Measurements from ENCODE around the gene PLXNB3.
A peak's percentile ranks its signal among the peaks of the same experiment; 100 is the strongest.
"Not testable (repeated sequence)": the region's sequence is repeated elsewhere in the genome, so short reads cannot be mapped to it uniquely, and the experiment has no call there.

The PLXNB3 gene

DNA sequence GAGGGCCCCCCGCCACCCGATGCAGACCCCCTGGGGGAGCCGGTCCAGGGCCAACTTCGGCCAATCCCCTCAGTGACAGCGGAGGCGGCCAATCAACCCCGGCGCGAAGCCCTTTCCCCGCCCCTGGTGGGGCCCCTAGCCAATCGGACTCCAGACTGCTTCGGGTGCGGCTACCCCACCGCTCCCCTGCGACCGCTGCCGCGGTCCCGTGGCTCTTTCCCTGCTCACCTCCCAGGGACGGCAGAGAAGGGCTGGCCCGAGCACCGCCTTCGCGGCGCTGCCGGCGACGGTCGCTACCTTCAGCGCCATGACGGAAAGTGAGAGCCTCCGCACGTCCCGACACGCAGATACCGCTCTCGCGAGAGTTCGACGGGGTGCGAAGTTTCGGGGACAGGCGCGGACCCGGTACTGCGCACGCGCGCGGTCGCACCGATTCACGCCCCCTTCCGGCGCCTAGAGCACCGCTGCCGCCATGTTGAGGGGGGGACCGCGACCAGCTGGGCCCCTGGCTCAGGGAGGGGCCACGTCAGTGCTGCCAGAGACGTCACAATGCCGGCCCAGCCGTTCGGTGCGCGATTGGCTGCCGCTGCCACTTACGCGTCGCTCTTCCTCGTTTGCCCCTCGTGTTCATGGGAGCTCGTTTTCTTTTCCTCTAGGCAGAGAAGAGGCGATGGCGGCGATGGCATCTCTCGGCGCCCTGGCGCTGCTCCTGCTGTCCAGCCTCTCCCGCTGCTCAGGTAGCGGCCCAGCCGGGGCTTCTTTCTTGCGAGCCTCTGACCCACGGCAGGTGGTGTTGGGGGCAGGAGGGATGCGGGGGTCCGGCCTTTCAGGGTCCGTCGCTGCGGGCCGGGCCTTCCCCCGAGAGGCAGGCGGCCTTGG lies 30.2 kb downstream of the PLXNB3 start, which contains the start of the genes IDH3G and SSR4:
Gene IDH3G, minus strand, starts transcription at position 358 of the 879 bp plus-strand sequence. Its CDS starts 49 bp downstream, at position 309.
Gene SSR4, plus strand, starts transcription at position 651 of the 879 bp plus-strand sequence. Its CDS starts 20 bp downstream, at position 671.
- DNase-seq, result peak; percentile 95

DNA sequence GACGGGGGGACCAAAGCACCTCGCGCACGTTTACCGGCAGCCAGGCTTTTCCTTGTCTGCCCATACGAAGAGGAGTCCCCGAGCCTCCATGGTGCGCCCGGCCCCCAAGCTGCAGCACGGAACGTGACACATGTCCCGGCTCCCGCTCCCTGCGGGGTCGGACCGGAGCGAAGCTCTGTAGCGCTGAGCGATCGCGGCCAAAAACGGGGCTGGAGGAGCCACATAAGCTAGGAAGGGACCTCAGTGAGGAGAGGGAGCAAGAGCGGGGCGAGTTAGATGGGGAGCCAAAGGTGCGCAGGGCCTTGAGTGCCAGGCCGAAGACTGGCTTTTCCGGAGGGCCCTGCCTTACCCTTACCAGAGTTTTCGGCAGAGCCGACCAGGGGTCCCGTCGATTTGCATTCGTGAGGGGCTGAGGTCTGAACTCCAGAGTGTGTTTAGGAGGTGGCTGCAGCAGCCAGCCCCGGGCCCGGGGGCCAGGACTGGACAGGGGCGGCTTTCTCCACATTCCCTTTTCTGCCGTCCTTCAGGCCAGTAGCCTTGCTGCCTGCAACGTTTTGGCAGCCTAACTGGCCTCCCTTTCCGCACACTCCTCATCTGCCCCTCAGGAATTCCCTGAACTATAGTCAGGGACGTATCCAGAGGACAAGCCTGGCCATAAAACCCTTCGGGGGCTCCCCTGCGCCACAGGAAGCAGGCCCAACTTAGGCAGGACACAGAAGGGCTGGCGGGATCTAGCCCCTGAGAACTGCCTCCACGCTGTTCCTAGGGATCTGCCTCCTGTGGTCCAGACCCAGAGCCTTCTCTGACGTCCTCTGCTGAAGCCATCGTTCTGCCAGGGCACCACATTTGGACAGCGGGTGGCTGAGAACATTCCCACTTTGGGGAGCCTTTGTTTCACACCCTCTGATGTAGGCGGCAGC lies 31.1 kb downstream of the PLXNB3 start:
- no peak for DNase-seq

DNA sequence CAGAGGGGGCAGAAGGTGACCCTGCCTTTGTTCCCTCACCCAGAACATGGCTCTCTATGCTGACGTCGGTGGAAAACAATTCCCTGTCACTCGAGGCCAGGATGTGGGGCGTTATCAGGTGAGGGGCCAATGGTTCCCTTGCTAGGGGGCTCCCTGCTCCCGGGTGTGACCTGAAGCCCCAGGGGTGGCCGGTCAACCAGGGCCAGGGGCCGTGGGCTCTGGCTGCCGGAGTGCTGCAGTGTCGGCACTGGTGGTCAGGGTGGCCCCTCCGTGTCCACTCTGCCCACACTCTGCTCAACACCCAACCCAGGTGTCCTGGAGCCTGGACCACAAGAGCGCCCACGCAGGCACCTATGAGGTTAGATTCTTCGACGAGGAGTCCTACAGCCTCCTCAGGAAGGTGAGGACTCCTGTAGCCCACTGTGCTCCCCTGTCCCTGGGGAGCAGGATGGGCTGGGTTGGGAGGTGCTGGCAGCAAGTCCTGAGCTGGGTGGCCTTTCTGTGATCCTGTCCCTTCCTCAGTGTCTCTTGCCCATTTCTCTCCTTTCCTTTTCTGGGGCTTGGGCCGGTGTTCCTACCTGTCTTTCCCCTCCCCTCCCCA lies 33.5 kb downstream of the PLXNB3 start:
- no peak for DNase-seq

DNA sequence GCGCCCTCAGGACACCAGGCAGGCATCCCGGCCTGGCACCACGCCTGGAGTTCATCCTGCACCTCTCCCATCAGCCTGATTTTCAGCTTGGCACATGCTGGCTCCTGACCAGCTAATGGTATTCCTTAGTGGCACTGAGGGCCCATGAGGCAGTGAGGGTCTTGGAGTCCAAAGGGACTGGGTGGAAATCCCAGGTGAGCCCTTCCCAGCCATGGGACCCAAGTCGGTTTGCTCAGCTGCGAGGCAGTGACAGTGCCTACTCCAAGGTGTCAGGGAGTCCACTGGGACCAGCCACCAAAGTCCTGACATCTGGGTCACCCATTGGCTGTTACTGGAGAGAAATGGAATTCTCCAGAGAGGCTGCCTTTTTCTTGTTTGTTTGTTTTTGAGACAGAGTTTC lies 35.3 kb downstream of the PLXNB3 start:
- DNase-seq, result no peak

DNA sequence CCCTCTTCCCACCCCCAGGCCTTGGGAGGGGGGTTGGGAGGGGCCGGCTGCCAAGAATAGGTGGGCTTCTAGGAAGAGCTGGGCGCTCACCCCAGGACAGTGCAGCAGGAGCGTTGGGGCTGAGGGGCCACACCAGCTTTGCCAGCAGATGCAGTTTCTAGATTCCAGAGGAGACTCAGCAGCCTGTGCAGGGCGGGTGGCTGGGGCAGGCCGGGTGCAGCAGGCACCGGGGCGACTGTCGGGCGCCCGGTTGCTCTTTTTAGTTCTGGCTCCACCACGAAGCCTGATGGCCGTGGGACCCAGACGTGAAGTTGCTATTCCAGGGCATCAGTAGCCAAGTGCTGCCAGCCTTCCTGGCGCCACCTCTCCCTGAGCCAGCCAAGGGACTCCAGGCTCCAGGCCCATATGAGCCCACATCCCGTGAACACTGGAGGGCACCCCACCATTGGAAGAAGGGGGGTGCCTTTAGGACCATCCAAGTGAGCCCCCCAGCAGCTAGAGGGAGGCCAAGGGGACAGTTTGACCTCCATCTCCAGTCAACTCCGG lies 36.2 kb downstream of the PLXNB3 start:
- no peak for DNase-seq

DNA sequence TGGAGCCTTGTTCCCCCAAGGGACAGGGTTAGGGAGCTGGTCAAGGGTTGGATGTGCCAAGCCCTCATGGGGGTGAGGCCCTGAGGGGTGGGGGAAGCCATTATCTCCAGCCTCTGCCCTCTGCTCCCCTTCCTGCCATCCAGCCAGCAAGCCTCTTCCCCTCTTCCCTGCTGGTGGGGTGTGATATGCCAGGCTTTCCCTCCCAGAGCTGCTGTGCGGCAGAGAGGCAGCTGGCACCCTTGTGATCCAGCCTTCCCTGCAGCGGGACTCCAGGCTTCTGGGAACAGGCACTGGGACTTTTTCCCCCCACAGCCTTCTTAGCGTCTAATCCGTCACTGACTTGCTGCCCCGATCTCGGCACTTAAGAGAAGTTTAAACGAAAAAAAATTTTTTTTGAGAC lies 36.7 kb downstream of the PLXNB3 start:
- DNase-seq, result no peak

DNA sequence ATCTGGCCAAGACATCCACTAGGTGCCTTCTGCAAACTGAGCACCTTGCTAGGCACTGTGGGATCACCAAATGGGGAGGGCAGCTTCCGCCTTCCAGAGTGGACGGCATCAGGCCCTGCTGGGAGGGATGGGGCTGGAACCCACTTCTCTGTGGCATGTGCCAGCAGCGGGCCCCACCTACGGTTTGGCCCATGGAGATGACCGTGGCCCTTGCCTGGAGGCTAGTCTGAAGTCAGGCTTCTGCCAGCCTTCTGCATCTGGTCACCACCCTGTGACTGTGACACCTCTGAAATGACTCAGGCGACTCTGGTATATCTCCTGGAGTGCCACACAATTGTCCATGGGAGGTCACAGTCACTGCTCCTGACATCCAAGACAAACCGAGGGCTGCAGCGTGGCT lies 37.6 kb downstream of the PLXNB3 start:
- DNase-seq, result no peak

DNA sequence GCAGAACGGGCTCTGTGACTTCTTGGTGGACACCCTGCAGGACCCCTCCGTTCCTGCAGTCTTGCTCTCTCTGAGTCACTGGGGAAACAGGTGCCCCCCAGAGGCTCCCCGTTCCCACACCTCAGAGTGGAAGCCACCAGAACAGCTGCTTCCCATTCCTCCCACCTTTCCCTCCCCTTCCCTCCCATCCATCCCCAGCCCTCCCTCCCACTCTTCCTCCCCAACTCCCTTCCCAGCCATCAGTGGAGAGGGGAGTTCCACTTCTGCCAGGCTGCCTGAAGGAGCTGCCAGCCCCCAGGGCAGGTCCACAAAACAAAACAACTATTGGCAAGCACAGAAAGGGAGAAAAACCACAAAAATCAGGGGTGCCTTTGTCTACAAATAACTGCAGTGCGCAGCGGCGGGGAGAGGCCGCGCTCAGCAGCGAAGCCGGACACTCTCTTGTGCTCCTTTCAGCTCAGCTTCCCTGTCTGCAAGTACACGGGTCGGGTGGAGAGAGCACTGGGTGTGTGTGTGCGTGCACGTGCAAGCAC lies 38.5 kb downstream of the PLXNB3 start:
- DNase-seq, result no peak

DNA sequence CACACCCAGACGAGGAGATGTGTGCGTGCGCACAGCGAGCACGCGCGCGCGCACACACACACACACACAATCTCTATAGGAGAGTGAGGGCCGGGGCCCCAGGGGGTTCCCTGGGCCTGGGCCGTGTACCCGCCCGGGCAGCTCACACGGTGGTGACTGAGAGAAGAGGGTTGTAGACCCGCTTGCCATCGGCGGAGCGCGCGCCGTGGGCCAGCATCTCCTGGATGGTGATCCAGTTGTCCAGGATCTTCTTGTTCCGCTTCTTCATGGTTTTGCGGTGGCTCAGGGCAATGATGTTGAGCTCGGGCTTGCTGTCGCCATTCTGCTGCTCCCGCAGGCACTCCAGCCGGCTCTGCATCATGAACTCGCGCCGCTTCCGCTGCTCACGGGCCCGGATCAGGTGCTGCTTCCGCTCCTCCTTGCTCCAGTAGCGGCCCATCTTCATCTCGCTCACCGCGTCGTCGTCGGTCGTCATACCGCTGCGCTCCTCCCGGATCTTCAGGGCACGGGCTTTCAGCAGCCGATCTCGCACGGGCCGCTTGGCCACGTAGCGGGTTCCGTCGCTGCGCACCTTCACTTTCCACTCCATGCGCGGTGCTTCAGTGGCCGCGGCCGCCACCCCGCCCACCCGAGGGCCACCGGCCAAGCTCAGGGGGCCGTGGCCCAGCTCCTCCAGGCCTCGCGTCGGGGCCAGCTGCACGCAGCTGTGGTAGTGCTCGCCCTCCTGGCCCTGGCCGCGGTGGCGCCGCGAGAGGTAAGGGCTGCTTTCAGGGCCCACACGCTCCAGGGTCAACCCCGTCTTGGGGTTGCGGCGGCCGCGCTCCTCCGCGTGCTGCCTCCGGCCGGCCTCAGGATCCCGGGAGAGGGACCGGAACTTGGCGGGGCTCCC lies 39.4 kb downstream of the PLXNB3 start:
- DNase-seq, result no peak

DNA sequence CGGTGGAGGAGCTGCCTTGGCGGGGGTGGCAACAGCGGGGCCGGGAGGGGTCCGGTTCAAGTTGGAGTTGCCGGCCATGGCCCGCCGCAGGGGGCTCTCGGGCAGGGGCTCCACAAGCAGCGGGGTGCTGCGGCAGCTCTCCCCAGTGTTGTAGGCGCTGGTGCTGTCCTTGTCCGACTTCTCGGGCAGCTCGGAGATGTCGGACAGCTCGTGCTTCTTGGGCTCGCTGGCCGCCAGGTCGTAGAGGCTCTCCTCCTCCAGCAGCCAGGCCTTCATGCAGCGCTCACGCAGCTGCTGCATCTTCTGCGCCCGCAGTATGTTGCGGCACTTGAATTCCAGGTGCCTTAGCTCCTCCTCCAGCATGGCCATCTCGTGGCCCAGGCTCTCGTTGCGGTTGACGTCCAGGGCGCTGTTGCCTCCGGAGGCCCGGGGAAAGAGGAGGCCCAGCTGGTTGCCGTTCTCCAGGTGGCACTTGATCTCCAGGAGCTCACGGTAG lies 40.1 kb downstream of the PLXNB3 start:
- DNase-seq, result no peak

DNA sequence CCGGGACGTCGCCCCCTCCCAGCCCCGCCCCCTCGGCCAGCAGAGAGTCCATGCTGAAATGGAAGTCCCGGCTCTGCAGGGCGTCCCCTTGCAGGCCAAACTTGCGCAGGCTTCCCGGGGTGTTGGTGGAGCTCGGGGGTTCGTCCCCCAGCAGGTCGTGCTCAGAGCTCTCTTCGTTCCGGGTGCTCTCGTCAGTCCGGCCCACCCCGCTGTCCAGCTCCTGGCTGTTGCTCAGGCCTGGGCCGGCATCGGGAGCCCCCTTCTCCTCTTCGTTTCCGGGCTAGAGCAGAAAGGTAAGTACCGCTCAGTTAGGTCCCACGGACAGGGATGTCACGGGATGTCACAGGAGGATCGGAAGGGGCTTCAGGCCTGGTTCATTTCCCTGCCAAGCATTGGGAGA lies 40.6 kb downstream of the PLXNB3 start:
- DNase-seq, result no peak

DNA sequence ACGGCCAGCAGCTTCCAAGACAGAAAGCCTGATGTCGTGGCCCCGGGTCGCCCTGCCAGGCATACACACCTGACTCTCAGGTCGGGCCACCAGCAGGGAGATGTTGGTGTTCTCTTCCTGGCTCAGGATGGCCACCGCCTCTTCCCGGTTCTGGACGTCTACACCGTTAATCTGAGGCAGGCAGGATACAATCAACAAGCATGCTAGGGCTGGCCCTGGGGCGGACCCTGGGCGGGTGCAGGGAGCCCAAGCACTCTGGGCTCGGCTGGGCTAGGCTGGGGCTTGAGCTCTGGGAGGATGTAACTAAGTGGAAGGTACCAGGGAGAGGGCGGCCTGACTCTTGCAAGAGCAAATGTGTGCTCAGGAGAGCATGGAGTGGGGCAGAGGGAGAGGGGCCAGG lies 41.4 kb downstream of the PLXNB3 start:
- DNase-seq, result no peak

DNA sequence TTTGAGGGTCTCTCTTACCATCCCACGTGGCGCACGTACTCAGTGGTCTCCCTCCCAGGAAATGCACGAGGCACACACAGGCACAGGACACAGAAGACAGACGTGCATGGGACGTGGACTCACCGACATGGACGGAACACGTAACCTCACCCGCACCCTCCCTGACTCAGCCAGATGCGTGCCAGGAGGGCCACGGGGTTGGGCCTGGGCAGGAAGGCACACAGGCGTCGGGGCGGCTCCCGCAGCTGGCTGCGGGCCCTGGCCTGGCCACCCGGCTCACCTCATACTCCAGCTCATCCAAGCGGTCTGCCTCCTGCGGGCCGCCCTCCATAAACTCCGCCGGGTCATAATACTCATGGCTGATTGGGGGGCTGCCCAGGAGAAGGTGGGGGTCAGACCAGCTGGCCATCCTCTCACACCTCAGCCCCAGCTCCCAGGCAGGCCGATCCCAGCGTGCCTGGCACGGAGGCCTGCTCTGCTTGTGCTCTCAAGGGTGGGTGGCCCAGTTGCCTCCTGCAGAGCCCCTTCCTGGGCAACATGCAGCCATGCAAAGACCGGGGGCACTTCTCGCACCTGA lies 43.0 kb downstream of the PLXNB3 start:
- DNase-seq, result no peak

DNA sequence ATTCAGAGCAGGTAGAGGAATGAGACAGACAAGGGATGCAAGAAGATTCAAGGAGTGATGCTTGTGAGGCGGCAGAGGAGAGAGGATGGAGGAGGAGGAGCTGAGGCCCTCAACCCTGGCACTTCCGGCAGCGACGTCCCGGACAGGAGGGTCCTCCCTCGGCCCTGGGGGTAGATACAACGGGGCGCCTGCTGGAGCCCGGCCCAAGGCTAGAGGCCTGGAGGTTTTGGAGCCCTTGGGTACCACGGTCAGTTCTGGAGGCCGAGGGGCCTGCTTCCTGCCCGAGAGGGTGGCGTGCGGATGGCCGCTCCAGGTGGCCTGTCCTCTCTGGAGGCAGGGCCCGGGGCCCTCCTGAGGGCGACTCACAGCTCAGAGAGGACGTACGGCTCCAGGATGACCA lies 43.9 kb downstream of the PLXNB3 start:
- no peak for DNase-seq

DNA sequence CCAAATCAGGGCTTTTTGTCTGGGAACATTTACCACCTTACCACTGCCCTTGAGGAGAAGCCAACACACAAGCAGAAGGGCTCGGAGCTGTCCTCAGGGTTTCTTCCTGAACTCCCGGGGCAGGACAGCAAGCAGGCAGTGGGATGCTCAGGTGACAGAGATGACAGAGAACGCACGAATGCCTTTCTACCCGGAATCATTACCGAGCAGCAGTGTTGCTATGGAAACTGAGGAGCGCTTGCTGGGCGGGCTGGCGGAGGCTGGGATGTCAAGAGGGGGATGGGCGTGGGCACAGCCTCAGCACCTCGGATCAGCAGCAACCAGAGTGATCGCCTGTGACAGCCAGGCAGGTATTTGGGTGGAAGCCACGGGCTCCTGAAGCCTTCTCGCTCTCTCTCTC lies 48.2 kb downstream of the PLXNB3 start:
- DNase-seq, result no peak

DNA sequence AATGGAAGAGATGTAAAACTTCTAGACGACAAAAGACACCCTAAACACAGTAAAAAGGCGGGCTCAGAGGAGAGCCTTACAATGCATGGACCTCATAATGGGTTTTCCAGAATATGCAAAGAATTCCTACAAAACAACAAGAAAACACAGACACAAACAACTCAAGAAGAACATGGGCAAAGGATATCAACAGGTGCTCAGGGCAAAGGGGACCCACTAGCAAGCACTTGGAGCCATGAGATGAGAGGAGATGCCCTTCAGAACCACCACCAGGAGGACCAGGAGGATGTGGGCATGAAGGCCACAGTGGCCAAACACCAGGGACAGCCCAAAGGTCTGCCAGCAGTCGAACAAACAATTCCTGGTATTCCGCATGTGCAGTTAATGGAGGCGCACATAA lies 49.1 kb downstream of the PLXNB3 start:
- DNase-seq, result no peak

DNA sequence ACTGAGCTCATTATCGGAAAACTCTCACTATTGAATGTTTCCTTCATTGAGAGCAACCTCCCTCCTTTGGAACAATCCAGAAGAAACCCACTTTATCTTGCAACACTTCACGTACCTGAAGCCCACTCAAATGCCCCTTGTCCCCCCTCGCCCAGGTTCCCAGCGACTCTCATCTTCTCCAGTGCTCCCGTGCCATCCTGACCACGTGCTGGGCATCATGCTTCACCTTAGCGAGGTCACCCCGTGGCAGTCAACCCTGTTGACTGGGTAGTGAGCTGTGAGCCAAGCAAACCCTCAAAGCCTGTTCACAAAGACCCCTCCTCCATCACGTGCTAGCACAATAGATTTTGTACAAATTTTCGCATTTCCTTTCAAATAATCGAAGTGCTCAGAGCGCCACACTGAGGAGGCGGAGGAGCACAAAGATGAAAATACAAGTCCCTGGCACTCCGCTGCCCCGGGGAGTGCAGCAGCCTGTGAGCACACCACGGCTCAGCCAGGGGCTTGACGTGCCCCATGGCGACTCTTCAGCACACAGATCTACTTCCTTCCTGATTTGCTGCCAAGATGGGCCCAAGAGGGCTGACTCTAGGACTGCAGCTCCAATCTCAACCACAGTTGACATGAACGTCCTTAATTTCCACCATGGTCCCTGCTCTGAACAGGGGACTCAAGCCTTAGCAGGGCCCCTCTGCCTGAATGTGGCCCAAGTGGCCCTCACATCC lies 50.7 kb downstream of the PLXNB3 start:
- no peak for DNase-seq

DNA sequence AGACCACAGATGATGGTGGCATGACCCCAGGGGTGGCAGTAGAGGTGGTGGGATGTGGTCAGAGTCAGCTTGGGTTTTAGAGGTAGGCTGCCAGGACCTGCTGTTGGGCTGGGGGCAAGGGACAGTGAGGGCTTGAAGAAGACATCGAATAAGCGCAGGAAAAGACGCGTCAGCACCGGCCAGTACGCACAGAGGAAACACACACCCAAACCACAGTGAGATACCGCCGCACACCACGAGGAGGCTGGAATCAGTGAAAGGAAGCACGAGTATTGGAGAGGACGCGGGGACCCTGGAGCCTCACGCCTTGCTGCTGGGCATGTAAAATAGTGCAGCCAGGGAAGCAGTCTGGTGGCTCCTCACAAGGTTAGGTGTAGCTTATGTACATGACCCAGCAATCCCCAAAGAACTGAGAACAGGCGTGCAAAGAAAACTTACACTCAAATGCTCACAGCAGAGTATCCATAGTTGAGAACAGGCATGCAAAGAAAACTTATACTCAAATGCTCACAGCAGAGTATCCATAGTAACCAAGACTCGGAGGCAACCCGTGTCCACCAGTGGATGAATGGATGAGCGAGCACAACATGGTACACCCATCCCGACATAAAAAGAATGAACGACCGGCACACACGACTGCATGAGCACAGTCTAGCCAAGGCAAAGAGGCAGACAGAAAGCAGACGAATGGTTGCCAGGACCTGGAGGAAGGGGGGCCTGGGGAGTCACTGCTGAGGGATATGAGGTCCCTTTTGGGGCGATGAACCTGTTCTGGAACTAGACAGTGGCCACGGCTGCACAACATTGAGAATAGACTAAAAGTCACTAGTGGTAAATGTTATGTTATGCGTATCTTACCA lies 53.0 kb downstream of the PLXNB3 start:
- DNase-seq, result no peak

DNA sequence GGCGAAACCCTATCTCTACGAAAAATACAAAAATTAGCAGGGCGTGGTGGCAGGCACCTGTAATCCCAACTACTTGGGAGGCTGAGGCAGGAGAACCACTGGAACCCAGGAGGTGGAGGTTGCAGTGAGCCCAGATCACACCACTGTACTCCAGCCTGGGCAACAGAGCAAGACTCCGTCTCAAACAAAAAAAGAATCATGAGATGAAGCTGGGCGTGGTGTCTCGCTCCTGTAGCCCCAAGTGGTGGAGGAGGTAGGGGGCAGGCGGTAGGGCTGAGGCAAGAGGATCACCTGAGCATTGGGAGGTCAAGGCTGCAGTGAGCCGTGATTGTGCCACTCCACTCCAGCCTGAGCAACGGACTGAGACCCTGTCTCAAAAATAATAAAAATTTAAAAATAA lies 54.0 kb downstream of the PLXNB3 start:
- not testable (repeated sequence) for DNase-seq

Measured in activated CD8-positive, alpha-beta memory T cell treated with anti-CD3 and anti-CD28 coated beads for 24 hours (primary cell).